Measurements from ENCODE around the gene MYO10.
"Not testable (repeated sequence)": the region's sequence is repeated elsewhere in the genome, so short reads cannot be mapped to it uniquely, and the experiment has no call there.

The MYO10 gene

DNA sequence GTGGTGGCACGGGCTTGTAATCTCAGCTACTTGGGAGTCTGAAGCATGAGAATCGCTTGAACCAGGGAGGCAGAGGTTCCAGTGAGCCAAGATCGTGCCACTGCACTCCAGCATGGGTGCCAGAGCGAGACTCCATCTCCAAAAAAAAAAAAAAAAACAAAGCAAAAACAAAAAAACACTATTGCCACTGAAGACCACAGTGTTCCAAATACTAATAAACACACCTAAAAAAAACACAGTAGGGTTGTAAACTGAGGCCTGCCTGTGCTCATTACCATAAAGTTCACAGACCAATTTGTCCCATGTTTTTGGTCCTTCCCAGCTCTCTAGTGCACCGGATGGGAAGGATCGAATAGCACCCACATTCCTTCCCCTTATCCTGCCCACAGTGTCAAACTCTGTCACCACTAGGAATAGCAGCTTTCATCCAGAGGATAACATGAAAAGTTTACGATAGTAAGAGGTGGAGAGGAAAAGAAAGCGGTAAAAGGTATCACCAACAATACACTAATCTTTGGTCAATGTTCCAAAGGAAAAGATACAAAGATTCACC lies 49.2 kb downstream of the MYO10 start:
- DNase-seq (ENCODE audit: low read depth), result no peak

DNA sequence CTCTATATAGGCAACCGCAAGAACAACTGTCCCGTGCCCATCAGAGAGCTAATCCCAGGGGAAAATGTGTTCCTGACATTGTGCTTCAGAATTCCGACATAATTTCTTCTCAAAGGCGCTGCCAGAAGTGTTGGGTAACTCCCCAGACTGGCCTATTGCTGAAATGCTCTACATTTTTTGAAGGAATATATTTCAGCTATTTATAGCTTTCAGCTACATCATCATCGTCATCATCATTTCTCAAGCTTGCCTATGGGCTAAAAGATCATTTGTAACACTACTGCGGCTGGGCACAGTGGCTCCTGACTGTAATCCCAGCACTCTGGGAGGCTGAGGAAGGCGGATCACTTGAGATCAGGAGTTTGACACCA lies 49.7 kb downstream of the MYO10 start:
- DNase-seq (ENCODE audit: low read depth), result no peak

DNA sequence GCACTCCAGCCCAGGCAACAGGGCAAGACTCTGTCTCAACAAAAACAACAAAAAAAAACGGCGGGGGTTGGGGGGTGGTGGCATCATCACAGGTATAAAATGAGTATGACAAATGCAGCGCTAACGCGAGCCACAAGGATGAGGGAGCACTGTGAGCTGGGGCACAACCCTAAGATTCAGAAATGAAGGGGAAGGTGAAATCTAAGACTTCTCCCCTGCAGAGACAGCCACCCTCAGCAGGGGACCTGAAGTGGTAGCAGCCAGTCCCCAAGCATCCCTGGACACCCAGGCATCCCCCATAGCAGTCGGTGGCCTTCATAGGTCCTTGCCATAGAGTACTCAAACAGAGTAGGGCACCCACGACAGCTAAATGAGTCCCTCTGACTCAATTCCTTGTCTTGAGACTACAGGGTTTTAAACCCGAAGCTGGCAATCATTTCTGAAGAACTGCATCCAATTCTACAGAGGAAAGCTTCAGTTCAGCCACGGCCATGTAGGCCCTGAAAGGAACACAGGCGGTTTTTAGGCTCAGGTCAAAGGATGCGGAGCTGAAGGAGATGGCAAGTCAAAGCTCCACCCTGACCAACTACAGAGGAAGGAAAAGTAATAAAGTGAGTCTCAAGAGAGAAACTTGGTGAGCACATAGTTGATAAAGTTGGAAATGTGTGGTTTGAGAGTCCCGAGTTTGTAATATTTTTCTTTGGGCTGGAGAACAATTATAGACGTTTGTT lies 50.3 kb downstream of the MYO10 start:
- no peak for DNase-seq (ENCODE audit: low read depth)

DNA sequence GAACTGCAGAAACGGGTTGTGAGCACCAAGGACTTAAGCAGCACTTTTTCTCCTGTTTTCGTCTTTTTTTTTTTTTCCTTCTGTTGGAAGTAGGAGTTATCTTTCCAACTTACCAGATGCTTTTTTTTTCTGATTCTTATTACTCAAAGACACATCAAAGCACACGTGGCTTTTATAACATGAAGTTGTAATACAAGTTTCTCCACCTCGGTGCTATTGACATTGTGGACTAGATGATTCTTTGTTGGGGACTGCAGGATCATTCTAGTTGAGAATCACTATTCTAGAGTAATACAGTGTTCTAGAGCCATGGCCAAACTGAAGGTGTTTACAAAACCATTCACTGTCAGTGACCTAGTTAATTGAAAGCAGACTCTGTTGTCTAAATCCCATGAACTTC lies 51.5 kb downstream of the MYO10 start:
- DNase-seq (ENCODE audit: low read depth), result no peak

DNA sequence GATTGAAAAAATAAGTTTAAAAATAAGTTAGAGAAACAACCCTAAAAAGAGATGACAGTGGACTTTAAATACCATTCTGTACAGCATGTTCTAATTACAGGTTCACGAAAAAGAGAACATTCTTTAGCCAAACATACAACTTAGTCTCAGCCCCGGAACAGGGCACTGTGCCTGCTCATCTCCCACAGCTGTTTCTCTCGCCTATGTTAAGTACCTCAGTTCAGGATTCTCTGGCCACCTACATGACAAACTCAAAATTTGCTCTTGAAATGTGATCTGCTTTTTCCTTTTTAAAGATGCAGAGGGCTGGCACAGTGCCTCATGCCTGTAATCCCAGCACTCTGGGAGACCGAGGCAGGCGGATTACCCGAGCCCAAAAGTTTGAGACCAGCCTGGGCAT lies 52.3 kb downstream of the MYO10 start:
- no peak for DNase-seq (ENCODE audit: low read depth)

DNA sequence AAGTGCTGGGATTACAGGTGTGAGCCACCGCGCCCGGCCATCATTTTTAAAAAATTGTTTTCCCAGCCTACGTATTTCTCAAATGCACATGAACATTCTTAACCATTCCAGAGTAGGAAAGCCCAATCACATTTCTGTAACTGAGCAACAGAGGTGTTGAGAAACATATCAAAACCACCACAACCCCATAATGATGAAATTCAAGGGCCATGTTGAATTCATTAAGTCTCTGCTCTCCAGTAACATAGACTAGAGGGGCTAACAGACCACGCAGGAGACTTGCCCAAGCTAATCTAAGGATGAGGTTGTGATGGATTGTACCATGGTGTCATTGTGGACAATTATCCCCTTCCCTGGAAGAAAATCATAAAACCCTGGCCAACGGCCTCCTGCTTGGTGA lies 52.9 kb downstream of the MYO10 start:
- no peak for DNase-seq (ENCODE audit: low read depth)

DNA sequence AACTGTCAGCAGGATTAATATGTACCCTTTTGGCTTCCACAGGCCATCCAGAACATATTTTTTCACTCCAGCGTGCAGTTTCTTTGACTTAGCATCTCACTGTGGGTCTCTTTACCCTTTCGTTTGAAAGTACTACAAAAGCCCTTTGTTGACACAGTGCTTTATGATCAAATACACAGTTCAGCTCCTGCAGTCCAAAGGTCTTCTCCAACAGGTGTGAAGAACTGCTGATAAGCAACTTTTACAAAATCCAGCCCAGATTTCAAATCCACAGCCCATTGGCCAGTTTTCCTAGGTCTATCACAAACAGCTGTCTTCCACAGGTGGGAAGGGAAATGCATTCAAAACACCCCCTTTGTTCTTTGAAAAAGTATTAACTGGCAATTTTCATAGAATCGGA lies 54.8 kb downstream of the MYO10 start:
- DNase-seq (ENCODE audit: low read depth), result no peak

DNA sequence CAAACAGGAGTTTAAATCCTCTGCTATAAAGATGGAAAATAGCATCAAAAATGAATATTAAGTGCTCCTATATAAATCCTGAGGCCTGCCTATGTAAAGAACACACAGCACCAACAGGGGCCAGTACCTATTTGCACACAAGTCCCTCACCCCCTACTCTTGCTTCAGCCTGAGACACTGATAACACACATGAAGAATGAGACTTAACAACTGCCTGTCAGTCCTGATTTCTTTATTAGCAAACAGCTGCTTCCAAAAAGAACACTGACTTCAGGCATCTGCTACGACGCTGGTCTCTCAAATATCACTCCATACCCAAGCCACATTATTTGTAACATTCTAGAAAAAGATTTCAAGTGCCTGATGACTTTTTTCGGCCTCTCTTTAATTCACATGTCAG lies 55.5 kb downstream of the MYO10 start:
- no peak for DNase-seq (ENCODE audit: low read depth)

DNA sequence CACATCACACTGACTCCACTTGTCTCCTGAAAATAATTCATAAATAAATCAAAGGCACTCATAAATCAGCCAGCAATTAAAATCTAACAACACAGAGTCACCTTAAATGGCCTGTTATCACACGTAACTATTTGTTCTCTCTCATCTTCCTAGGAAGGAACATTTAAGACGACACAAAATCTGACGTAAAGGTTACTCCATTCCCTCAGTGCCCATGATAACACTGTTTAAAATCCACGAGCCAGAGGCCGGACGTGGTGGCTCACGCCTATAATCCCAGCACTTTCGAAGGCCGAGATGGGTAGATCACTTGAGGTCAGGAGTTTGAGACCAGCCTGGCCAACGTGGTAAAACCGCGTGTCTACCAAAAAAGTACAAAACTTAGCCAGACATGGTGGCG lies 56.4 kb downstream of the MYO10 start:
- DNase-seq (ENCODE audit: low read depth), result no peak

DNA sequence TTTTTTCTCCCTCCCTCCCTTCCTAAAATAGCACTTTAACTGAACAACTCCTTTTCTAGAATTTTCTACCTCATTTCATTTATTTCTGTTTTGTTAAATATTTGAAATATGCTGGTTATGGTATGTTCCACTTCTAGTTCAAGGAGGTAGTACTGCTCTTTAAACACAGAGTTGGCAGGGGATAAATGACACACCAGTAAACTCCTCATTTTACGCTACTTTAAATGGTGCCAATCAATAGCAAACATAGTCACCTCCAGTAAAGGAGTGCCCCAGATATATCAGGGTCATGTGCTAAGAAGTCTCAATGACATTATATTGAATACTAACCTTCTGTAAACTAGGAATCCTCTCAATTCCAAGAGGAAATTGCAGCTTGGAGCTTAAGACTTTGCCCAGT lies 56.9 kb downstream of the MYO10 start:
- DNase-seq (ENCODE audit: low read depth), result no peak

DNA sequence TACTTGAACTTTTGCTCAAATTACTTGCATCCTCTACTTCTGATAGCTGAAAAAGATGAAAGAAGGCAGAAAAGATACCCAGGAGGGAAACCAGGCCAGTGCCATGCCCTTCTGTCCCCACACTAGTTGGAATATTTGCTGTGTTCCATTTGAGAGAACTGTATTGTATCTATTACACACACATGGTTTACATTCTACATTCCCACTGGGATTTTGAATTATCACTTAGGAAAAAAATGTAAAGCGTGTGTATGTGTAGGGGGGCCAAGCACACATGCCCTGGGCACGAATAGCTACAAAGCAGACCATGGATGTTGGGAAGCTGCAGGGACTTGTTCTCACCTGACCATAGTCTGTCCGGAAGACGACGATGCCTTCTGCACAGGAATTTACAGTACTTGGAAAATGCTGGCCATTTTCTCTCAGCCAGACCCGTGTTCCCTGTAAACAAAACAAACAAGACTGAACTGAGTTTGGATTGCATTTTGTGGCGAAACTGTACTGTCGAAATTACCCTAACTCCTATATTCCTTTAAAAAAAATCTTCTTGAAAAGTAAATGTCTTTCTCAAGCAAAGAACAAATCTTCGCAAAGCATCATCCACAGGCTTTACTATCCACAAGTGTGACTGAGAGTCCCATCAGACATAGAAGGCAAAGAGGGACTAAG lies 58.7 kb downstream of the MYO10 start:
- DNase-seq (ENCODE audit: low read depth), result no peak

DNA sequence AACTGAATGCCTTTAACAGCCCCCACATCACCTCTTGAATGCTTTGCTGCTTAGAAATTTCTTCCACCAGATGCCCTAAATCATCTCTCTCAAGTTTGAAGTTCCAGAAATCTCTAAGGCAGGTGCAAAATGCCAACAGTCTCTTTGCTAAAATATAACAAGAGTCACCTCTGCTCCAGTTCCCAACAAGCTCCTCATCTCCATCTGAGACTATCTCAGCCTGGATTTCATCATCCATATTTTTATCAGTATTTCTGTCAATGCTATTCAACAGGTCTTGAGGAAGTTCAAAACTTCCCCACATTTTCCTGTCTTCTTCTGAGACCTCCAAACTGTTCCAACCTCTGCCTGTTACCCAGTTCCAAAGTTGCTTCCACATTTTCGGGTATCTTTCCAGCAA lies 61.7 kb downstream of the MYO10 start:
- DNase-seq (ENCODE audit: low read depth), result not testable (repeated sequence)

DNA sequence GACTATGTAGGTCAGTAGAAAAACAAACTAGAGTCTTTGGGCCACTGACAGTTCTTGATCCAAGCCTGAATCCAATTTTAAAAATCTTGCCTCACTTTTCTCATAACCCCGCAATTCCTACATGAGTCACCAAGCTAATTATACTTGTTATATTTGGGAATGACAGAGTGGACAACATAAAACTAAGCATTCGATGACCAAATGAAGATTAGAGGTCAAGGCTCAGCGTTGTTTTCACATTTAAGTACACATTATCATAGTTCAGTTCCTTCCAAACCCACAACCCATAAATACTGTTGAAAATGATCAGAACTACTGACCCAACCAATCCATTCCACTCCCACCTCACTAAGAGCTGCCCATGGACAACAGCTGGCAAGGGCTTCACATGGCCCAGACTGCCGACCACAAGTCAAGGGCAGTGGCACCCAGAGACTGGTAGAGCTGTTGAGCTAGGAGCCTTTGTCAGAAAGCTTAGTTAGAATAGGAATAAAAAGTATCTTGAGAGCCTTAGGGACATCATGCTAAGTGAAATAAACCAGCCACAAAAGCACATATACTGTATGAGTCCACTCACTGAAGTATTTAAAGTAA lies 64.2 kb downstream of the MYO10 start:
- DNase-seq (ENCODE audit: low read depth), result no peak

DNA sequence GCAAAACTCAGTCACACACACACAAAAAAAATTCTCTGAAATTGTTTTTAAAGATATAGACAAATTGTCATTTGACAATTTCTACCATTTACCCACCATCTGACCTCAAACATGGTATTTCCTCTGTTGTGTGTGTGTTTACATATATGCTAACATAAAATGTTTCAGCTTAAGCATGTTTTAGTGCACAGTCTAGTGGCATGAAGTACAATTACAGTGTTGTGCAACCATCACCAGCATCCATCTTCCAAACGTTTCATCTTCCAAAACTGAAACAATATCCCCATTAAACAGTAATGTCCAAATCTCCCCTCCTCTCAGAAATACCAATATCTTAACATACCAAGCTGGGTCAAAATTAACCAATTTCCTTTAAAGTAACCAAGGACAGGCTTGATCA lies 65.2 kb downstream of the MYO10 start:
- no peak for DNase-seq (ENCODE audit: low read depth)

DNA sequence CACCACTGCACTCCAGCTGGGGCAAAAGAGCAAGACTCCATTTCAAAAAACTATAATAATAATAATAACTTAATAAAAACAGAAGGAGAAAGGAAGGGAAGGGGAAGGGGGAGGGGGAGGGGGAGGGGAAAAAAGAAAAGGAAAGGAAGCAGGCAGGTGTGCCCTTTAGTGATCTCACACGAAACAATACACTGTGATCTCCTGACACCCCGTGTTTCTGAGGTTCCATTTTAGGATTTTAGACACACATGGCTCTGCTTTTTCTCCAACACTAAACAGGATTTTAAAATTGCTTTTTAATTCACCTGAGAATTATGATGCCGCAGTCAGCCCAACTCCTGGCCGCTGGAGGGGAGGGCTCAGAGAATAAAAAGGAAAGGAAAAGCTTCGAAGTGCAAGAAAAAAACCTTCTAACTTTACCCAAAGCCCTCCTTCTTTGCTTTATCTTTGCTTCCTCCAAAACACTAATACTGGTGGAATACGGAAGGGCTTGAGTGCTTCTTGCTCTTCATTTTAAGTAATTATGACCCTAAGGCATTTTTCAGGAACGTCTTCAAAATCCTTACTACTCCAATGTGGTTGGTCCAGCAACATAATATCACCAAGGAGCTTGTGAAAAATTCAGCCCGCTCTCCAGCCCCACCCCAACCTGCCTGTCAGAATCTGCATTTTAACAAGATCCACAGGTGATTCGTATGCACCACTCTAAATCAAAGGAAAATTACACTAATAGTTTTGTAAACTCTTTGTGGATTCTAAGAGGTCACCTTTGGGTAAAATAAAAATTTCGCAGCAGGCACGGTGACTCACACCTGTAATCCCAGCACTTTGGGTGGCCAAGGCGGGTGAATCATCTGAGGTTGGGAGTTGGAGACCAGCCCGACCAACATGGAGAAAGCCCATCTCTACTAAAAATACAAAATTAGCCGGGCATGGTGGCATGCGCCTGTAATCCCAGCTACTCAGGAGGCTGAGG lies 66.0 kb downstream of the MYO10 start:
- no peak for DNase-seq (ENCODE audit: low read depth)

DNA sequence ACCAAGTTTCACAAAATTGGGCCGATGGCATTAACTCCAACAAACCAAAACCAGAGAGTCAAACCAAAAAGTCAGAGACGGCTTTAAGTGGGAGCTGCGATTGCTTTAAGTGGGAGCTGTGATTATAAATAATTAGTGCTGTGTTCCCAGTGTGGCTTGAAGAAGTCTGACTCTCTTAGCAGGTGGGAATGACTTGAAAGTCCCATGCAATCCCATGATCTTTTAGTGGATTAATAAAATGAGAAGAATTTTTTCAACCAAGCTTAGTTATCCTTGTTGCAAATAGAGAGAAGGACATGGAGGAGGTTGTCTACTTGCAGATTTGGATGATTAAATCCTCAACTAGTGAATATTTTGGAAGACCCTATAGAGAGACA lies 68.5 kb downstream of the MYO10 start:
- no peak for DNase-seq (ENCODE audit: low read depth)

DNA sequence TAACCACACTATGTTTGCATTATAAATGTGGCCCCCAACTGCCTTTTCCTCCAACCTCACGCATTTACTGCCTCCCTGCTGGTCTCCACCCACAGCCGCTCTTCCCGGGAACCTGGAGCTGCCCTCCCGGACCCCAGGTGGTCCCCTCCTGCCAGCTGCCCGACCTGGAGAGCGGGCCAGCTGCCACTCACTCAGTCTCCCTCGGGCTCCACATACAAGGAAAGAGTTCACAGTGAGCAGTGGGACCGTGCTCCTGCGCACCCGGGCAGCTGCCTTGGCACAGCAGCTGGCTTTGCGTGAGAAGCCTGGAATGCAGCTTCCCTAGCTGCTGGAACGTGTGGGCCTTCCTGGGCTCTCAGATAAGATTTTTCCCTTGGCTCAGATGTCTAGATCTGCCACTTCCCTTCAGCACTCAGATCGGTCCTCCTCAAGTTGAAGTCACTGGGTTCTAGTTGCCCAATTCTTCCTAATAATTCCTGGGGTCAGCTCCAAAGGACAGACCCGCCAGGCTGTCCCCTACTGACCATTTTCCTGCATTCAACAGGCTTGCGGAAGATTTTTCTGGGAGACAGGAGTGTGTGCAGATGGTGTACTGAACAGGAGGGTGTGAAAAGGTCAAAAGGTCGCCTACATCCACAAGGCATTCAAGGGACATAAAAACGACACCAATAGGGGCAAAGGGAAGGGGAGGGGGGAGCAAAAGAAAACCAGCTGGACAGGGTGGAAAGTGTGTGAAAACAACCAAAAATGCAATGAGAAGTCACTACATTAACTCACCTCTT lies 69.1 kb downstream of the MYO10 start:
- DNase-seq (ENCODE audit: low read depth), result no peak

DNA sequence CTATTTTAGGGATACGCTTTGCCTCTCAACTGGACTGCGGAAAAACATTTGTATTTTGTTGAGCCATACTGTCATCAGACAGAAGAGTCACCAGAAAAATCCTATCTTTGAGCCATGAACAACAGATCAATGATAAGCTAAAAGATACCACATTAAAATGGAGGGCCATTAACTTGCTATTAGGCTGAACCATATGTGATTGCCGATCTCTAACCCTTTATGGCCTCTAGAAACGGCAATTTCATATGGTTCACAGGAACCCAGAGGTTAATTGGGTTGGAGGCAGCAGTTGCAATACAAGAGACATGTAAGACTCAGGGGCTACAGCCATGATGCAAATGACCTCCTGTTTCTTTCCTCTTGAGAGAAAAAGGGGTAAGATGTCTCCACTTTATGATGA lies 69.8 kb downstream of the MYO10 start:
- no peak for DNase-seq (ENCODE audit: low read depth)

DNA sequence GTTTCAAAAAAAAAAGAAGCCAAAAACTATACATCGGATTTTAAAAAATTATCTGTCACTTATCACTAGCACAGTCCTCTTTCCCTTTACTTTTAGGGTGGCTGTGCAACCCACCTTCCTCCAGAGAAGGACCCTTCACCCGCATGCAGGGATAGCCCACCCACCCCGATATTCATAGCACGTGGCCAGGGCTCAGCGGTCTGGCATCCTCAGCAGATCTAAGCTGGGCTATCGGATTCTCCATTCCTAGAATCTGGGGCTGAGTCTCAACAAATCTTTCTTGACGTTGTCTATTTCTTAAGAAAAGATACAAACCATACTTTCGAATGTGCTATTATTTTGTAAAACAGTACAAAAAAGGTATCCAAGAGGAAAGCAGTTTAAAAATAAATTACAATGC lies 70.9 kb downstream of the MYO10 start:
- DNase-seq (ENCODE audit: low read depth), result no peak

DNA sequence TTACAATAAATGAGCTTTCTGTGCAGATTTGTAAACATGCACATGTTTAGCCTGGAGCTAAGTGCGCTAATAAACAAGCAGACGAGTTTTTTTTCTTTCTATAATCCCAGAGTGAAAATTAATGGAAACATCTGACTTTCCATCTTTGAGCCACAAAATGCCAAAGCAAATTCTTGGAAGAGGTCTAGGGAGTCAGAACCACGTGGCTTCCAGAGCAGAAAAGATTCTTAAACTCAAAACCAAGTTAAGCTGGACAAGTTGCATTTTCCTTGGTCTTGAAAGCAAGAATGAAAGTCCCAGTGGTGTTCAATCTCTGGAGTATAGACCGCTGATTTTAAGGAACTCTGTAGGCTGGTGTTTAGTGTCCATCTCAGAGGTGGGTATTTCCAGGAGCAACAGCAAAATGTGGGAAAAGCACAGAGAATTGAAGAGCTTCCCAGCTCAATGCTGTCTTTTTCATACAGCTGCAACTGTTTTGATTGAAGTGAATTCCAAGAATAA lies 71.4 kb downstream of the MYO10 start:
- DNase-seq (ENCODE audit: low read depth), result no peak

DNA sequence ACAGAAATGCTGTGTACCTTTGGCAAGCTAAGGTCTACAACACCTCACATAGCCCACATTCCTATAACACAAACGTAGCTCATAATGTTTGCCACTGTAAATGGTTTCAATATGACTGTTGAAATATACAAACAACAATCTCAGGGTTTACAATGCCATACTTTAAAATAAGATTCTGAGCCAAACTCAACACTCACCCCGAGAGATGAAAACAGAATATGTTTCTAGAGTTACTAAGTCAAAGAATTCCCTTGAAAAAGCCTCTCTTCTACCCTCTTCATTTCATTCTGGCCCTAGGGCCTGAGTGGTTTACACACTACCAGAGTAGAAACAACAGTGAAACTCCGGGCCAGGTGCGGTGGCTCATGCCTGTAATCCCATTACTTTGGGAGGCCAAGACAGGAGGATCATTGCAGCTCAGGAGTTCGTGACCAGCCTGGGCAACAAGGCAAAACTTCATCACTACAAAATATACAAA lies 72.6 kb downstream of the MYO10 start:
- no peak for DNase-seq (ENCODE audit: low read depth)
